Measurements from ENCODE around the gene SLX1B.
A peak's percentile ranks its signal among the peaks of the same experiment; 100 is the strongest.
"Not testable (repeated sequence)": the region's sequence is repeated elsewhere in the genome, so short reads cannot be mapped to it uniquely, and the experiment has no call there.

SLX1B gene

GRCh38 chr16:29454269-29454668, at the start of gene SLX1B, which contains the start of gene BOLA2:
SLX1B (plus strand) TSS chr16:29454533.
BOLA2 (minus strand) TSS chr16:29454351; CDS start chr16:29454253, 98 bp downstream.
- not testable (repeated sequence) for DNase-seq

GRCh38 chr16:29405249-29405648, 49.1 kb upstream of the SLX1B start:
- not testable (repeated sequence) for DNase-seq

GRCh38 chr16:29423587-29423986, 30.7 kb upstream of the SLX1B start:
- DNase-seq: not testable (repeated sequence)

- DNase-seq: not testable (repeated sequence)
Measured at GRCh38 chr16:29425390-29425789, 28.9 kb upstream of the SLX1B start.

- not testable (repeated sequence) for DNase-seq
Measured at GRCh38 chr16:29453754-29454153, 579 bp upstream of the SLX1B start.

- not testable (repeated sequence) for DNase-seq
Measured at GRCh38 chr16:29454828-29455227, 495 bp downstream of the SLX1B start.

- not testable (repeated sequence) for DNase-seq
Measured at GRCh38 chr16:29457660-29458059, 3.3 kb downstream of the SLX1B start.

- DNase-seq: not testable (repeated sequence)
Measured at GRCh38 chr16:29459706-29460646, 5.6 kb downstream of the SLX1B start, which contains the start of gene SULT1A4. SULT1A4 (plus strand) TSS chr16:29459913; CDS start chr16:29461386, 1,473 bp downstream.

GRCh38 chr16:29460647-29461030, 6.3 kb downstream of the SLX1B start:
- not testable (repeated sequence) for DNase-seq

- DNase-seq: not testable (repeated sequence)
Measured at GRCh38 chr16:29465985-29466824, 11.9 kb downstream of the SLX1B start.

- DNase-seq: not testable (repeated sequence)
Measured at GRCh38 chr16:29466904-29467303, 12.6 kb downstream of the SLX1B start.

- not testable (repeated sequence) for DNase-seq
Measured at GRCh38 chr16:29467654-29468366, 13.5 kb downstream of the SLX1B start.

- peak; percentile 5 for DNase-seq
Measured at GRCh38 chr16:29469660-29470059, 15.3 kb downstream of the SLX1B start.

- not testable (repeated sequence) for DNase-seq
Measured at GRCh38 chr16:29472065-29472464, 17.7 kb downstream of the SLX1B start.

GRCh38 chr16:29482276-29482675, 27.9 kb downstream of the SLX1B start:
- peak; percentile 9 for DNase-seq

GRCh38 chr16:29506308-29506707, 52.0 kb downstream of the SLX1B start, which contains the start of gene NPIPB12:
NPIPB12 (minus strand) TSS chr16:29506408.
- not testable (repeated sequence) for DNase-seq
